ENCODE data around the gene RGMA.
"Not testable (repeated sequence)": the region's sequence is repeated elsewhere in the genome, so short reads cannot be mapped to it uniquely, and the experiment has no call there.

RGMA gene

DNA sequence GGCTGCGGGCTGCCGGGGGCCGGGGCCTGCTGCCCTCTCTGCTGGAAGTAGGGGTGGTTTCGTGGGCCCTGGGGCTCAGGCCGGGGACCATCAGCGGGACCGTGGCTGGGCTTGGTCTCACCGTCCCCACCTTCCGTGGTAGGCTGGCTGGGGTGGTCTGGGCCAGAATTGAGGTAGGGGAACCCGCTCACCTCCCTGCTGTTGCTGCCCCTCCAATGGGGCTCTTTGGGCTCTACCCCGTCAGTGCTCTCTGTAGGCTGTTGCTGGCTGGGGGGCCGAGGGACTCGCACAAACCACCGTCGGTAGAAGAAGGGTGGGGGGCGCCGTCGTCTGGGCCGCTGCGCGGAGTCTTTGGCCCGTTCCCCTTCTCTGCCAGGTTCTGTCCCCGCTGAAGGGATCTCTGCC, 23.4 kb downstream of the RGMA start:
- DNase-seq = no peak

DNA sequence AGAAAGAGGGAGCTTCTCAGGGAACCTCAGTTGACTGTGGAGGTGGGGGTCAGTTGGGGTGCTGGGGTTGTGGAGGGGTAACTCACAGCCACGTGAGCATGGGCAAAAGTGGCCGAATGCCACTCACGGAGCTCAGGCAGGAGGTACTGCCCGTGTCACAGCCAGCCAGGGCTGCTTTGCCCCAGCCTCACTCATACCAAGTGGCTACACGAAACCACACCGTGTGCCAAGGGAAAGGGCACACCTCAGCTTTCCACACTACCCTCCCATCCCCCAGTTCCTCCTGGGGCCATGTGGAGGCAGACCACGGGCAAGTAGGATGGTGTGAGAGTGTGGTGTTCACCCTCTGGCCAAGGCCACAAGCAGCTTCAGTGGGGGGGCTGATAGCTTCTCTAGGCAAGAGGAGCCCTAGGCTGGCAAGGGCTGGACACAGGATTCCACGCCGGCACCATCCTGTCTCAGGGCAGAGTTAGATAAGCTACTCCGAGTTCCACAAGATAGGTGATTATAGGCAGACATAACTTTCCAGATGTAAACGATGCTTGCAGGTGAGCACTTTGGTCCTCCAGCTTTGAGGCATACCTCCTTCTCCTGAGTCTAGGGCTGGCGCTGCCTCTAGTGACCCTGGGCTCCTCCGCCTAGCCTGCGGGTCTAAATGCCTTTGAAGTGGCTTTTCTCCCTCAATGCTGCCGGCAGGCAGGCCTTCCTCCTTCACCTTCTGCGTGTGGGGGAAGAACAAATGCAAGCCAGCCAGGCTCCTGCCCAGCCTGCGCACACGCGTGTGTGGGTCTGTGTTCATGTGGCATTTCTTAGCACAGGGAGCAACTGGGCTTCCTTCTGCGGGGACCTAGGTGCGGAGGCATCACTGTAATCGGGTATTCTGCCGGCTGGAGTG, 25.0 kb downstream of the RGMA start:
- DNase-seq = no peak

DNA sequence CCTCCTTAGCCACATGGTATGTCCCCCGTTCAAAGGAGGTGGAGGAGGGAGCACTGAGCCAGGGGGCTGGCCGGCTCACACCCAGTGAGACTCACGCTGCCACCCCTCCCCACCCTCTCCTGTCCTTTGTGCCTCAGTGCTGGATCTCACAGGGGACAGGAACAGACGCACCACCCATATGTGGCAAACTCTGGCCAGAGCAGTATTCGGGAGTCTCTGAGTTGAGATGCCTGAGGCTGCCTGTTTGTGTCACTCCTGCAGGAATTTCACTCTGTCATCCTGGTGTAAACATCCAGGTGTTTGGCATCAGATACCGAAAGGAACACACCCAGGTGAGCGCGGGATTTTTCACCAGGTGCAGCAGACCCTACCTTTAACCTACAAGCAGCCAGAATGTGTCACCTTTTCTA, 25.7 kb downstream of the RGMA start:
- no peak for DNase-seq

DNA sequence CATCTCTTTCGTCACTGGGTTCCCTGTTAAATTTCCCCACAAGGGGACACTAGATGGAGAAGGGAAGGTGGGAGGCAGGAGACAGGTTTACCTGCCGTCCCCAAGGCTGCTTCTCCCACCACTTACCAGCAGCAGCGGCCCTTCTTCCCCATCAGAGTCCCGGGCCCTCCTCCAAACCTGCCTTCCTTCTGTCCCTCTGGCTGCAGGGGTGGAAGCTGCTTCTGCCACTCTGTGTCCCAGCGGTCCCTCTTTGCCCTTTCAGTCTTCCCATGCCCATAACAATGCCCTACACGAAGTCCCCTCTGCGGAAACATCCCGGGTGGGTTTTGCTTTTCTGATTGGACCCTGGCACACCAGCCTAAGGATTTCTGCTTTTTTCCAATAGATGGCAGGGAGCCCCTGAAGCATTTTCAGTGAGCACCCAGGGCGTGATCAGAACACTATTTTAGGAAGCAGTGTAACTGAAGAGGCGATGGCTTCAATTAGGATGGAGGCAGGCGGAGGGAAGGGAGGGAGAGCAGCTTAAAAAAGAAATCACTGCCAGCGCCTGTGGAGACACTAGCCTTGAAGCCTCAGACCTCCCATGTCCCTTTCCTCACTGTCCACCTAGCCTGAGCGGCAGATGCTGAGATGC, 26.3 kb downstream of the RGMA start:
- DNase-seq = not testable (repeated sequence)

DNA sequence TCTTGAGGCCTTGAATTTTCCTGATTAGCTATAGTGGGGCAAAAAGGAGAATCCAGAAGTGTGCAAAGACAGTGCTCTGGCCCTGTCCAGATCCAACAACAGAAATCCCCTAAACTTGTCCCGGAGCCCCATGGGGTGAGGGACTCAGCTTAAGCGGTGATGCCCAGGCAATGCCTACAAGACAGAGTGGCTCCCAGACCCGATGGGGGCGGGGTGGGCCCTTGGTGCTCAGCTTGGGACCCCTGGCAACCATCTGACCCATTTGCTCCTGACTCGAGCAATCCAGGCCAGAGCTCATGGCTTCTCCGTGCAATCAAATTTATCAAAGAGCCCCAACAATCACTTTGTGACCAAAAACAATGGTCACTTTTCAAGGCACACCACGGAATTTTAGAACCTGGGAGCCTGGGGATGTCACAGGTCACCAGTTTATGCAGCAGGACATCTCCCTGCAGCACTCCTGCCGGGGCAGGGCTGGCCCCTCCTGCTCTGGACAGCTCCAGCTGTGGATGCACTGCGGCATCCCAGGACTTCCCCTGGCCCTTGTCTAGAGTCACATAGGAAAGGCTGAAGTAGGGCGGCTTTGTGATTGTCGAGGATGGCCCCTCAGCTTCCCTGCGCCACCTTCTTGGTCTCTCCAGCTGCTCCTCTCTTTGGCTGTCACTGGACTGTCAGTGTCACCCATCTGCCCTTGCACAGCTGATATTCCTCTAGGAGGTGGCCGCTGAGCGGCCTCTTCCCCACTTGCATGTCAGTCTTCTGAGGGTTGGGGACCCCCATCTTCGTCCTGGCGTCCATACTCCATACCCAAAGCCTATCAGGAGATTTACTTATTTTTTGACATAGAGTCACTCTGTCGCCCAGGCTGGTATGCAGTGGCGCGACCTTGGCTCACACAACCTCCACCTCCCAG, 28.4 kb downstream of the RGMA start:
- DNase-seq = no peak

DNA sequence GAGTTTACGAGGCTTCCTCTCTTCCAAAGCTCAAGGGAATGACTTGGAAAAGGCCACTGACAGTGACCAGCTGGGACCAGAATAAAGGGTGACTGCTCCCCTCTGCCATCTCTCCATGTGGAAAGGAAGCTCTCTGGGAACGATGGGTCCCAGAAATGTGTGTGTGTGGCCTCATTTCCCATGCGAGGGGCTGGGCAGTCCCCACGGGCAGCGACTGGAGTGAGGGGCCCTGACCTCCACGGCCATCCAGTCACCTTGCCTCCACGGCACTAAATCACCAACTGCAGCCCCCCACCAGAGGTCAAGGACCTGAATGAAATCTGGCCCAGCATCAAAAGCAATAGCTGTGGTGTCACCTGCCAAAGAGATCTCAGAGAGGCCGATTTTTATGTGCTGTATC, 29.6 kb downstream of the RGMA start:
- no peak for DNase-seq

DNA sequence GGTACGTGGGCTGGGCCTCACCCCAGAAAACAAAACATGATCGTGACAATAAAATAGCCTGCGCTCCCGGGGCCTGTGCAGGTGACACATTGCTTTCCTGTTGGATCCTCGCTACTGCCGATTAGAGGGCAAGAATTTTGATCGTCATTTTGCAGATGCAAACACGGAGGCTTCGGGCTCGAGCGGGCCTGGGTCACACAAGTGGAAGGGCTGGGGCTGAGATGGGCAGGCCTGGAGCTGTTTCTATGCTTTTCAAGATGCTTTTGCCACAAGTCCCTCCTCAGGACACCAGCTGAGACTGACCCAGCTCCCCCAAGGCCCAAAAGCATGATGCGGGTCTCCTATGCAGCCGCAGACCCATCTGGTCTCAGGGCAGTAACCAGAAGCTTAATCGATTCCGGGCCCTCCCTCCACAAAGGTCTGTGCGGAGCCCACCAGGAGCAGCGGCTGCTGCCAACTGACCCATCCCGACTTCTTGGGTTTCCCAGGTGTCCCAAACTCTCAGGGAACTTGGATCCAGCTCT, 30.0 kb downstream of the RGMA start:
- no peak for DNase-seq

DNA sequence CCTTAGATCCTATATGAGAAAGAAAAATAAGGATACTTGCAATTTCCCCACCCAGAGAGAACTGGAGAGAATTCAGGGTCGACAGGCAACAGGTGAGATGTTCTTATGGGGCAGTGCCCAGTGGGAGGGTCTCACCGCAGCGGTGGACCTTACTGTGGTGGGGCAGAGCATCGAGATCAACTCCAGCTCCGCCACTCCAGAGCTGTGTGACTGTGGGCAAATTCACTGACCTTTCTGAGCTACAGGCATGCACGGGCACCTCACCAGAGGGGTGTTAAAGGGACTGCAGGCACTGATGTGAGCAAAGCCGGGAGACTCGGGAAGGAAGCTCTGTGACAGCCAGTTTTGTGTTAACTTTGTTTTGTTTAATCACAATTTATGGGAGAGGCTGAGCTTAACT, 30.9 kb downstream of the RGMA start:
- DNase-seq = no peak

DNA sequence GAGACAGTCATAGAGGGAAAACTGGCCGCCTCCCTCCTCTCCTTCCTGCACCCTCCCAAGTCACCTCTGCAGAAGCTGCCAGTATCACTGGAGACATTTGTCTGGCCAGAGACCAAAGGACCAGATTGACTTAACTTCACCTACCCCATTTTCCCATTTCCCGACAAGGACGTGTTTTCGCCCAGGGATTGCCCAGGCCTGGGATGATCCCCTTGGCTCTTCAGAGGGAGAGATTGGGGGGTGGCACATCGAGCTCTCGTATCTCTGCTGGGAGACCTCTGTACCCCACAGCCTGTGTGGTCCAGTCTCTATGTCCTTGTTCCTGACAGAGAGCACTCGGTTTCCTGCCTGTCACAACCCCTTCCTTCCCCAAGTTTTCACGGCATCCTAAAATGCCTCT, 31.4 kb downstream of the RGMA start:
- DNase-seq = no peak

DNA sequence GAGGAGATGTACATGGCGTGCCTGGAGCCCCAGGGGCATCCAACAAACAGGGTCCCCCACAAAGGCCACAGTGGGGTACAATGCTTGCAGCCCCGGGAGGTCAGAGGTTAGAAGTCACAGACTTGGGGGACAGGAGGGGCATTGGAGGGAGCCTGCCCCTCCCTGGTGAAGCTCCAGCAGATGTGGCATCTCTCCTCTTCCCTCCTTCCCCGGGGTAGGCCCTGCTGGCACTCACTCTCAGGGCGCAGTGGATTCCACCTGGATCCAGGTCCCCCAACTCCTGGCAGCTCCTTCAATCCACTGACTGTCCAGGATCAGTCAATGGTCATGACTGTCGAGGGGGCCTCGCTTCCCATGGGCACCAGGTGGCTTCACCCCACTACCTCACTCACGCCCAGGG, 32.2 kb downstream of the RGMA start:
- DNase-seq = no peak

DNA sequence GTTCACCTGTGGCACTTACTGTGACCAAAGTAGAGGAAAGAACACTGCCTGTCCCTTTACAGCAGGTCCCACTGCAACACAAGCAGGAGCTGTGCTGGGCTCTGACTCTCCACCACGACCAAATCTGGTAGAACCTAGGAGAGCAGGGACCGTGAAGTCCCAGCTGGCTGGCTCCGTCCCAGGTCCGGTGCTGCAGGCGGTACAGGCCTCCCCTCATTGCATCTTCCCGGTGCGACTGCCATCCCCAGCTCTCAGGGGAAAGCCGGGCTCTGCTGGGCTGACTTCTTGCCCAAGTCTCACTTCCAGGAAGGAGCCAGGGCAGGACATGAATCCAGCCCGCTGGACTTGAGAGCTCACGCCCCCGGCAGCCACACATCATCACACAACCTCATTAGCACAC, 33.8 kb downstream of the RGMA start:
- DNase-seq = no peak

DNA sequence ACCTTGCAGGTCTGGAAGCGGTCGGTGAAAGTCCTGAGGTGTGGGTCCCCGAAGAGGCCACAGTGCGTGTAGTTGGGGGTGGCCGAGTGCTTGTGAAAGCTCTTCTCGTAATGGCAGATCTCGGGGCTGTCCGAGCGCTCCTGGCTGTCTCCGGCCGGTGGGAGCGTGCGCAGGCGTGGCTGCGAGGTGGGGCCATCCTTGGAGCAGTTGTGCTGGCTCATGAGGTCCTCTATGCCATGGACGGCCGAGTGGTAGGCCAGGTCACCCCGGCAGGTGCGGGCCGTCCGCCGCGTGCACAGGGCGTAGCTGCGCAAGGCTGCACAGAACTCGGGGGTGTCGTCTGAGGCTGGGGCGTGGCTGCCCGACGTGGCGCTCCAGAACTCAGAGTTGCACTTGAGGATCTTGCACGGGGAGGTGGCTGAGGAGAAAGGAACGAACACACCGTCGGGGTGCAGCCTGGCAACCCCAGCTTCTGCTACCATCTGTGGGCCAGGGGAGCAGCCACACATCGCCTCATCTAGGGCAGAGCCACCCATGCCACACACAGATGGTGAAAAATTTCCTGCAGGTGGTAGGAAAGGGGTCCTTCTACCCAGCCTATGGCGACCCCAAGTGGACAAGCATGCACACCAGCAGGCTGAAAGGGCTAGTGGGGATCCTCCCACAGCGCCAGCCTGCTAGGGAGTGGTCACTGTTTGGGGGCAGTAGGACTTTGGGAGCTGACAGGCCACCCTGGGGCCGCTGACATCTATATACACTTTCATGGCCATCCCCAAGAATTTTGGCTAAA, 36.7 kb downstream of the RGMA start:
- no peak for DNase-seq

DNA sequence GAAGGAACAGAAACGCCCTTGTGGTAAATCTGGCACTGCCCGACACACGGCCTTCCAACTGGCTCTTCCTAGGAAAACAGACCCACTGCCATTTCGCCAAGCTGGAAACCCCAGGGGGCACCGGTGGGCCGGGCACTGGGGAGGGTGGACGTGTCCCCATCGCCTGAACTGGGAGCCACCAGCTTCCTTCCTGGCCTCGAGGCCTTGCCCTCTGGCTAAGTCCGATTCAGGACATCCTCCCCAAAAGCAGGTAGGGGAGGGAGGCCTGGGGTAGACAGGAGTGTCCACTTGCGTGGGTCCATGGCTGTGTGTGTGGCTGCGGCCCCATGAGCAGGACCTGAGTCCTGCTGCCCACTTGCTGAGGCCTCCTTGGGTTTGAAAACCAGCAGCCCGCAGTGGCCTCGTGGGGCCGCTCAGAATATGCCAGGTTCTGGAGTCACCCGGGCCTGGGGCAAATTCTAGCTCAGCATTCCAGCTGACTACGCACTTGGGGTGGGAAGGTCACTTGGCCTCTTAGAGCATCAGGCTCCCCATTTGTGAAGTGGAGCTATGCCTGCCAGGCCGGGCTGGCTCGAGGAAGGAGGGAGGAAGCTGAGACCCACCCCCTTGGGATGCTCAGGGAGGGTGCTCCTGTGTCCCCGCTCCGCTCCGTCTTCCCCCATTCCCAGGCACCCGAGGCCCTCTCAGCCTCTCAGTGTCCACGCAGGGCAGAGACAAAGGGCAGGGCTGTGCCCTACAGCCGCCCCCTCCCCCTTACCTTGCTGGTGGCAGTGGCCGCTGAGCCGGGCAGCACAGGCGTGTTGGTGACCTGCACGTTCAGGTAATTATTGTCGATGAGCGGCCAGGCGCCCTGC, 37.5 kb downstream of the RGMA start:
- no peak for DNase-seq

DNA sequence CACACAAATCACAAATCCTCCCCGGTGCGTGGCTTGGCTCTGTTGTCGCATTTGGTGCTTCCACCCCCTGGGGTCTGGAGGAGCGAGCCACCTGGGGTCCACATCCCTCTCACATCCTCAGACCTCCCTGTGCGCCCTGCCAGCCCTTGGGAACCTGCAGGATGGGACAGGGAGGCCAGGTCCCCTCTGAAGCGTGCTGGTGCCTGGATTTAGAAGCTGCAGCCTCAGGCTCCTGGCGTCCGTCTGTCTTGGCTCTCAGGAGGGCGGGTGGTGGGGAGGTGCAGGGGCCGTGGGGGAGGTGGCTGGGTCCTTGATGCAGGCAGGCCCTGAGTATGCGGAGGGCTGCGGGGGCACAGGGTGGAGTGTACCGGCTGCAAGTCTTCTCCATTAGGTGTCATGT, 38.4 kb downstream of the RGMA start:
- DNase-seq = no peak

DNA sequence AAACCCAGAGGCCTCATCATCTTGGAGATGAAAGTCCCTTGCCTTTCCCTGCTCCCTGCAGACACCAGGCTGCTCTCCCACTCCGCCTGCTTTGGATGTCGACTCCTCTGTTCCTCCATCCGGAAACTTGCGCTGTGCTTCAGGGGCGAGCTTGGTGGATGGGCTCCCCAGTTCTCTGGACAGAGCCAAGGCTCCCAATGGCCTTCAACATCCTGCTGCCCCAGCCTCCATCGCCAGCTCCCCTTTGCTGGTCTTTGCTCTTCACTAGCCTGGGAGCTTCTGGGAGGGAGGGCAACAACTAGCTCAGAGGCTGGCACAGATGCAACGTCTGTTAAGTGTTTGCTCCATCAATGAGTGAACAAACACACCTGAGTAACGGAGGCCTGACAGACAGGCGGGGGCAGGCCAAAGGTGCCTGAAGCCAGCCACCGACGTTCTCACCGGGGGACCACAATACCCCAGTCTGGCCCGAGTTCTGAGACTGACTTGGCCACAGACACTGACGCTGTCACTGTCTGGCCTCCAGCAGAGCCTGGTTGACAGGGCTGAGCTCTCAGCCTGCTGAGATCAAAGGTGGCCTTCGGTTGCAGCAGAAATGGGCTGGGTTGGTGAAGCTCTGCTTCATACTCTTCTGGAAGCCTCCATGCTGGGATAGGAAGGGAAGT, 39.0 kb downstream of the RGMA start:
- no peak for DNase-seq

DNA sequence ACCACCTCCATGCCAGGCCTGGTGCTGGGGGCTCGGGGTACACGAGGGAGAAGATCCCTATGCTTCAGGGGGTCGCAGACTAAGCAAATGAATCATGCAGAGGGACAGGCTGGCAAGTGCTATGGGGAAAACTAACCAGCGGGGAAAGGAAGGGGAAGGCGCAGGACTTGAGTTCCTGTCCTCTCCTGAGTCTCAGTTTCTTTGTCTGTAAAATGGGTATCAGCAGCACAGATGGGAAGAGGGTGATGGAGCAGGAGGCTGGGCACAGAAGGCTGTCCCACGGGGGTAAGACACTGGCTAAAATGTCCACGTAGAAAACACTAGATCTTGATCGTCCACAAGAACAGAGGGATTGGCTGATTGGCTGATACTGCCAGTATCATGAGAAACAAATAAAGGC, 39.8 kb downstream of the RGMA start:
- DNase-seq = no peak

DNA sequence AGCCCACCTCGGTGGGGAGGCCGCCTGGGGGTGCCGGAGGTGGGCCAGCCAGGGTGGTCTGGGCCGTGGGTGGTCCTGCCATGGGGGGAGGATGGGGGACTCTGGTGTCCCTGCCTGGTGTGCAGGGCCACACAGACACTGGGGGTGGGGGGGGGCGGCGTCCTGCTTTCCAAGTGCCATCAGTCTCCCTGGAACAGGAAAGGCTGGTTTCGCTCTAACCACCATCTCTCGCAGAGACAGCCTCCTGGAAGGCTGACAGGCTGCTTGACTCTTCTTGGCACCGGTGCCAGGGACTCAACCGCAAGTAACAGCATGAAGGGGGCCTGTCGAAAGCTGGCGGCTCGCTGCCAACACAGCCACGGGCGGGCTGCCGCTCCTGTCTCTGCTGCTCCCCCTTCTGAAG, 40.3 kb downstream of the RGMA start:
- no peak for DNase-seq

DNA sequence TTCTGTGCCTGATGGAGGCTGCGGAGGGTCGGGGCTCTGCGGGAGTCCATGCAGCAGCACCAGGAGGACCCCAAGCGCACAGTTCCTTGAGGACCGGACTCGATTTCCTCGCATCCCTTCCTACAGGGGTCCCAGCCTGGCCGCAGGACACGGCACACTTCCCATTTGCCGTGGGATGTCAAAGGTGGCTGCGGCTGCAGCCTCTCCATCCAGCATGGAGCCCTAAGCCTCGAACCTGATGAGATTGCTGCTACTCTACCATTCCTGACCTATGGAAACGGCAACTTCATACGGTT, 40.6 kb downstream of the RGMA start:
- DNase-seq = no peak

DNA sequence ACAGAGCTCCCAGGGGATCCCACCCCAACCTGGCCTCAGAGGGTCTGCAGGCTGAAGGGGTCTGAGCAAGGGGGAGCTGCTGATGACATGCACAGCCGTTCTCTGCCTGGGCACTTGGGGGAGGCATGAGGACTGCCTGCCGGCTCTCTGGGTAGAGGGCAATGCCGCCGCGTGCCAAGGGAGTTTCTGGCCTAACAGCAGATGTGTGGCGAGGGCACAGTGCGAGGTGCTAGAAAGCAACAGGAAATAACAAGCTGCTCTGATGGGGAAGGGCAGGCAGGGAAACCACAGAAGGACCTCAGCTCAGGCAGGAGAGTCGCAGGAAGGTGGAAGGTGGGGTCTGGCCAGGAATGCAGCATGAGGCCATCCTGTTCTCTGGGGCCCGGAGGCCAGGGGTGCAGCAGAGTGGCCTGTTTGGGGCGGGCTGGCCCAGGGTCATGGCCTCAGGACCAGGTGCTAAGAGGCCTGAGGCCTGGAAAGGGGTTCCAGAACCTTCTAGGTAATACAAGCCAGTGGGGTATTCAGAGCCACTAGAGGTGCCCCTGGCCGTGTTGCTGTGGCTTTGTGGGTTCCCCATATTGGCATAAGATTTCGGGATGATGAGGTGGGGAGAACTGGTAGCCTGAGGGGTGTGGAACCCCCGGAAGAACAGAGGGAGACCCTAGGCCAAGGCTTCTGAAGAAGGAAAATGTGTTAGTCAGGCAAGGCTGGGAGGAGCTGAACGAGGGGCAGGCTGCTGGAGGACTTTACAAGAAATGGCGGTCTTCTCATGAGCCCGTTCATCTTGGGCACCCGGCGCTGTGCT, 41.2 kb downstream of the RGMA start:
- no peak for DNase-seq

DNA sequence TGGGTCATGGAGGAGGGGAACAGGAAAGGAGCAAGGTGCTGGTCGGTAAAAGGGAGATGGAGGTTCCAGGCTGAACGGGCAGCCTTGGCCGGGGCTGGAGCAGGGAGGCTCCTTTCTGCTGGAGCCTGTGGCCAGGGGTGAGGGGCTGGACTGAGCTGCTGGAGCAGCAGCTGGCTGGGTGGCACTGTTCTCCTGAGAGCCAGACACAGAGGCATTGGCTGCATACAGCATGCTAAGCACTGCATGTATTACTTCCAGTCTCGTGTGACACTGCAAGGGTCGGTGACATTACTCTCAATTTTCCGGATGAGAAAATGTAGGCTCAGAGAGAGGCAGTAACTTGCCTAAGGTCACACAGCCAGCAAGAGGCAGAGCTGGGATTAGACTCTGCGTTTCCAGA, 42.3 kb downstream of the RGMA start:
- DNase-seq = no peak

Measured in NCI-H226 (cell line).